Limb (tissue), 2 donors: ENCODE data around the gene SNX1.

Source experiments
- DNase-seq, 2 donors: peaks; one replicate each; pipeline ENCODE4 v3.0.0-alpha.2; 2016; ENCODE audit errors: extremely low spot score in 2 of 2

SNX1 gene

DNA sequence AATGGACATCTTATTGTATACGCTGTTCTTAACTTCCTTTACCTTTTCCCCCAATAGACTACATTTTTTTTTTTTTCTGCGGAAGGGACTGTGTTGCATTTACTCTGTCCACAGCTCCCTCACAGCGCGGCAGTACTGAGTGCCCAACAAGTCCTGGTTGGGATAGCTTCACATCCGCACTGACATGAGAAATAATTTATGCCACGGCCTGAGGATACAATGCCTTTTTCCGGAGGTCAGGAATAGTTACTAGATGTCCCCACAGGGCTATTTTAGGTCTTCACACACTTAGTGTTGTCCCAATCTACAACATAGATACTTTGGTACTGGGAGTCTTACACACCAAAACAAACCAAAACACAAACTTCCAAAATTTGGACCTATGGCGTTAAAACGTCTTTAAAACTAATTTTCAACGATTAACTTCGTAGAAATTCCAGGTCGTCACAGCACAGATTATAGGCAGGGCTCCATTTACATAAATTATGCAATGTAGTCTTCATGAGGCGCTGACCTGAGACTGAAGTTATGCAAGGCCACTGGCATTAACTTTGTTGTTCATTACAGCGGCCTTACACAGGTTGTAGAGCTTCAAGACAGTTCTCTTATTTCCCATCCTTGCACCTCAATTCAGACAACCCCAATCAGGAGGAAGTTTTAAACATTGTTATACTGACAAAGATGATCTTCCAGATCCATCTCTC, 68.0 kb downstream of the SNX1 start:
- DNase-seq = no peak

DNA sequence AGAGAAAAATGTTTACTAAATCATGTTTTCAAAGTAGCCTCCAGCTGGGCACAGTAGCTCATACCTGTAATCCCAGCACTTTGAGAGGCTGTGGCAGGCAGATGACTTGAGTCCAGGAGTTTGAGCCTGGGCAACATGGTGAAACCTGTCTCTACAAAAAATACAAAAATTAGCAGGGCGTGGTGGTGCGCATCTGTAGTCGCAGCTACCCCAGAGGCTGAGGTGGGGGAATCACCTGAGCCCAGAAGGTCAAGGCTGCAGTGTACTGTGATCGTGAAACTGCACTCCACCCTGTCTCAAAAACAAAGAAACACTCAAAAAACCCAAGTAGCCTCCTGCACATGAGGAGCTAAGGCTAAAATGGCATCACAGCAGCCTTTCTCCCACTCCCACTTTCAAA, 68.7 kb downstream of the SNX1 start:
- DNase-seq = no peak

DNA sequence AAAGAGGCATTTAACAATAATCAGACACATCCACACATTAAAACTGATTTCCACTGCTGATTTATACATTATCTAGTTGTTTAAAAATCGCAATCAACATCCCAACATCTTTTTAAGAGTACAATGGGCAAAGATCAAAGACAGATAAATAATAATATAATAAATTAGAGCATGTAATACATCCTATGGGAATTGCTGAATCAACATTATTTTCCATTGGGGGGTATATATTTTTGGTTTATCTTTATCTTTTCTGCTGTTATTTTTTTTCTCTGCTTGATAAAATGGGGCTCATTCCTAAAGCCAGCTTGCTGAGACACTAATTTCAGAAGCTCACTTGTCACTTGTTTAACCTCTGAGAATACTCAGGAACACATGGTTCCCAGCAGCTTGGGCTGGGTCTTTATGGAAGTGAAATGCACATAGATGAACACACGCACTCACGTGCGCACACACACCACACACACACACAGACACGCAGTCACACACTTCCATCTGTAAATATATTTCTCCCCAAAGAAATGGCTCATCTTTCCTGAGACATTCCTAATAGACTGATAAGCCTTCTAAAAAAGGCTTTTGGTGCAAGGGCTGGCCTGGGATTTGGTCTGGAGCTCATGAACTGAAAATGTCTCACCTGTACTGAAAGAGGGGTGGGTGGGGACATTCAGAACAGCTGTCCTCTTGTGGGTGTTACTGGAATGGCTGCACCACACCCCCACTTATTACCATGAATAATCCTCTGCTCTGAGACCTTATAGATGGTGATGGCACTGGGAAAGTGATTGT, 70.5 kb downstream of the SNX1 start:
- no peak for DNase-seq

DNA sequence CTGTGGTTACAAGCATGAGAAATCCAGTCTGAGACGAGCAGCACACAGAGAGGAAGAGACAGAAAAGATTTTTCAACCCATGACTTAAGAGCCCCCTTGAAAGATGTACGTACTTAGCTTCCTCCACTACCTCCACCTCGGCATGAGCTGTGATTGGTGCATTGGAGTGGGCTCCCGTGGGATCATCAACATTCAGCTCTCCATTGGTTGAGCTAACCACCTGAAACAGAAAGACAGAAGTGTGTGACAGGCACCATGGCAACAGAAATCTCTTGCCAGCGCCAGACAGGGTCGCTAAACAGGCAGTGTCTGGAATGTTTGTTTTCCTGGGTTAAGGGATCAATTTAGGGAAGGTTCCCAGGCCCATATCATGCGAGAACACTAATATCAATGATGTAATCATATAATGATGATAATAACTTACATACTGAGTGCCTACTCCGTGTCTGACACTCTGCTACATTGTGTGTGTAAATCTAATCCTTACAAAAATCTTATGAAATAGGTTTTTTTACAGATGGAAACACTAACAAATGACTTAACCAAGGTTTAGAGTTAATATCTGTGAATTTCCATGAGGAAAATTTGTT, 84.5 kb downstream of the SNX1 start:
- peak in 1 of 2 donors; percentile 43 for DNase-seq

DNA sequence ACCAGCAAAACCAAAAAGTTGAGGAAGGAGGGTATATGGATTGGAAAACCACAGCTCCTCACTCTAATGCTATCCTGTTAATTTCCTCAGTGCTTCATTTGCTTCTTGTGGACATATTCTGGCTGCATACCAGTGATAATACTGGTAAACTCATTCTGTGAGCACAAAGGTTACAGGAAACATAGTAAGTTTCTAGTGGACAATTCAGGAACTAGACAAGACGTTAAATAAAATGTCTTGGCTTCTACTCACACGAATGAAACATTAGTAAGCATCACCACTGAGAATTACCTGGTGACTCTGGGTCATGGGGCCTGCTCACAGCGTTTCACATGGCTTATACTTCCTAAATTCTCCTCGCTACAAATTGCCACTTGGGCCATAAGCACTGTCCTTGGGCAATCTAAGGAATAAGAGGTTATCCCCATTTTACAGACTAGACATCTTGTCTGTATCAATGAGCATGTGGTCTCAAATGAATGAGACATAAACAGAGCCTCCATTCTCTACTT, 87.1 kb downstream of the SNX1 start:
- DNase-seq = no peak

DNA sequence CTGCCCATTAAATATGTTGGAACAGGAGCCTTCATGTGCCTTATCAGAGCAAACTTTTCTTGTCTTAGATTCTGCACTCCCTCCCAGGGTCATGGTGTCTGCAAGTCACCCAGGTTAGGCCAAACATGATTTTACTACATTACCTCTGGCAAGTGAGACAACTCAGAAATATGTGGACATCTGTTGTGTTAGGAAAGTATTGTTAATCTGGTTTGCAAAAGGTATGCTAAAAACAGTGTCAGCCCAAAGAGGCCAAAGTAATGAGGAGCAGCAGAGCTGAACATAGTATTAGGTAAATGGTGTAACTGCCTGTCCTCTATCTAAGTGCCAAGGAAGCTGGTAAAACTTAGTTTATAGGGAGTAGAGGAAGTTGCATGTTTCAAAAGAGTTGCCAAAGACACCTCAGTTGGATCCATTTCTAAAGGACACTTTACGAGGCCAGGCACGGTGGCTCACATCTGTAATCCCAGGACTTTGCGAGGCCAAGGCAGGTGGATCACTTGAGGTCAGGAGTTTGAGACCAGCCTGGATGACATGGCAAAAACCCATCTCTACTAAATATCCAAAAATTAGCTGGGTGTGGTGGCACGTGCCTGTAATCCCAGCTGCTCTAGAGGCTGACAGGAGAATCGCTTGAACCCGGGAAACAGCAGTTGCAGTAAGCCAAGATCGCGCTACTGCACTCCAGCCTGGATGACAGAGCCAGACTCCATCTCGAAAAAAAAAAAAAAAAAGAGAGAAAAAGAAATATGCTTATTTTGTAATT, 89.5 kb downstream of the SNX1 start:
- no peak for DNase-seq

DNA sequence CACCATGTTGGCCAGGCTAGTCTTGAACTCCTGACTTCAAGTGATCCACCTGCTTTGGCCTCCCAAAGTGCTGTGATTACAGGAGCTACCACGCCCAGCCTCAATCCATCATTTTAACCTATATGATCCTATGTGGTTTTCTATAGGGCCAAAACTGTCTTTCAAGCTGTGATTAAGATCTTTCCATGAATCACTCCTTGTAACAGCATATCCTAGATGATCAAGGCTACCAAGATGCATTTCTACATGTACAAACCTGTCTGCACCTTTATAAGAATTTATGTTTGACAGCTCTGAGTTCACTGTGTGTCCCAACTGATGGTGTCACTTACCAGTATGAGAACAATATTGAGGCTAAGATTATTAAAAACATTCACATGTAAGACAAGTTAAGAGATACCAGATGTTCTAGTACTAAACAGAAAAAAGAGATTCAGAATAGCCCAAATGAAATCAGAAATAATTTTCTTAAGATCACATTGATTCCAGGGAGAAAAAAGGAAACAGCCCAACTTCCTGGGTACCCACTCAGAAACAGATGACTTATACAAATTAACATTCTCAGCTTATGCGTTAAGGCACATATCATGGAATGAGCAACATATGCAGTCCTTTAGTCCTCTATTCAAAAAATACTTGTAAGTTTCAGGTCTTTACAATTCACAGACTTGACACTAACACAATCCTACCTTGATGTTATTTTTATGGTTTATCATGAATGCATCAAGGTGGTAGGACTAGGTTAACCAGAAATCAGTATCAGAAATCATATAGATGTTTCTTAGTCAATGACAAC, 91.8 kb downstream of the SNX1 start:
- no peak for DNase-seq
